GM12878 (cell line): ENCODE data around the gene CPSF4. TPM values are rescaled to one million over a fixed set of nuclear protein-coding genes. Genes with fewer than 3 reads are reported as not detected.

Experiments
- BACH1 ChIP-seq: fragments of 450-650 bp; IDR thresholded peaks from 2 replicates; pipeline ENCODE4 v1.6.1; 2017; ENCODE audit warnings: mild to moderate bottlenecking, borderline replicate concordance
- BRCA1 ChIP-seq: IDR thresholded peaks from 2 replicates; pipeline ENCODE4 v1.6.1; 2011; ENCODE audit warnings: low read depth, low read length, improper control_type of control experiment
- ELK1 ChIP-seq: IDR thresholded peaks from 2 replicates; pipeline ENCODE4 v1.6.1; 2012; ENCODE audit warnings: low read depth, low read length, improper control_type of control experiment
- EZH2 ChIP-seq: IDR thresholded peaks from 2 replicates; pipeline ENCODE4 v1.6.1; 2012; ENCODE audit warnings: low read depth, mild to moderate bottlenecking, control low read depth, inconsistent platforms, low read length, borderline replicate concordance; ENCODE audit not compliant: control insufficient read depth
- GABPA ChIP-seq: IDR thresholded peaks from 2 replicates; pipeline ENCODE4 v1.6.1; 2014; ENCODE audit warnings: antibody characterized with exemption, low read depth, mild to moderate bottlenecking, inconsistent platforms
- IKZF1 ChIP-seq: fragments of 450-650 bp; conservative IDR thresholded peaks from 2 replicates; pipeline ENCODE4 v1.6.1; 2017; ENCODE audit warnings: antibody characterized with exemption, mild to moderate bottlenecking
- IRF4 ChIP-seq: IDR thresholded peaks from 2 replicates; pipeline ENCODE4 v1.6.1; 2011; ENCODE audit warnings: low read depth, low read length
- MEF2A ChIP-seq: IDR thresholded peaks from 2 replicates; pipeline ENCODE4 v1.6.1; 2011; ENCODE audit warnings: low read depth, mild to moderate bottlenecking, low read length, moderate library complexity; ENCODE audit not compliant: insufficient read depth
- MEF2B ChIP-seq: fragments of 450-650 bp; IDR thresholded peaks from 2 replicates; pipeline ENCODE4 v1.6.1; 2018; ENCODE audit warnings: mild to moderate bottlenecking, moderate library complexity; ENCODE audit not compliant: partially characterized antibody, poor library complexity, severe bottlenecking
- MYB ChIP-seq: fragments of 150-350 bp; IDR thresholded peaks from 2 replicates; pipeline ENCODE4 v1.6.1; 2014; ENCODE audit warnings: mild to moderate bottlenecking, low read depth, low read length, borderline replicate concordance
- NBN ChIP-seq: fragments of 450-650 bp; IDR thresholded peaks from 2 replicates; pipeline ENCODE4 v1.6.1; 2016
- NFXL1 ChIP-seq: fragments of 450-650 bp; IDR thresholded peaks from 2 replicates; pipeline ENCODE4 v1.6.1; 2017; ENCODE audit warnings: antibody characterized with exemption, mild to moderate bottlenecking, borderline replicate concordance
- NRF1 ChIP-seq: conservative IDR thresholded peaks from 2 replicates; pipeline ENCODE4 v1.6.1; 2011; ENCODE audit warnings: mild to moderate bottlenecking, low read depth, low read length, improper control_type of control experiment
- POLR2AphosphoS5 ChIP-seq: IDR thresholded peaks from 2 replicates; pipeline ENCODE4 v1.6.1; 2011; ENCODE audit warnings: mild to moderate bottlenecking, low read length, inconsistent platforms
- RAD51 ChIP-seq: fragments of 450-650 bp; IDR thresholded peaks from 2 replicates; pipeline ENCODE4 v1.6.1; 2016; ENCODE audit warnings: moderate library complexity, mild to moderate bottlenecking, inconsistent platforms
- RELB ChIP-seq: fragments of 450-650 bp; IDR thresholded peaks from 2 replicates; pipeline ENCODE4 v1.6.1; 2017; ENCODE audit warnings: low read depth, mild to moderate bottlenecking, moderate library complexity
- SIN3A ChIP-seq: IDR thresholded peaks from 2 replicates; pipeline ENCODE4 v1.6.1; 2012; ENCODE audit warnings: low read depth, low read length, improper control_type of control experiment
- SMAD5 ChIP-seq: IDR thresholded peaks from 2 replicates; pipeline ENCODE4 v1.6.1; 2016; ENCODE audit warnings: antibody characterized with exemption, low read depth
- SRF ChIP-seq, 2 experiments: IDR thresholded peaks; 2 replicates each; pipeline ENCODE4 v1.6.1; 2011; ENCODE audit warnings: low read depth in 2 of 2, low read length in 2 of 2, mild to moderate bottlenecking in 1 of 2, moderate library complexity in 1 of 2
- TARDBP ChIP-seq: IDR thresholded peaks from 2 replicates; pipeline ENCODE4 v1.6.1; 2016; ENCODE audit warnings: borderline replicate concordance
- TCF3 ChIP-seq: IDR thresholded peaks from 2 replicates; pipeline ENCODE4 v1.6.1; 2012; ENCODE audit warnings: low read depth, mild to moderate bottlenecking, low read length, borderline replicate concordance; ENCODE audit not compliant: insufficient read depth
- YBX1 ChIP-seq: fragments of 450-650 bp; IDR thresholded peaks from 2 replicates; pipeline ENCODE4 v1.6.1; 2016; ENCODE audit warnings: antibody characterized with exemption
- ZBTB40 ChIP-seq: fragments of 450-650 bp; IDR thresholded peaks from 2 replicates; pipeline ENCODE4 v1.6.1; 2016; ENCODE audit warnings: mild to moderate bottlenecking, moderate library complexity, borderline replicate concordance
- polyA plus RNA-seq, 11 experiments: library from polyadenylated mRNA; depleted of rRNA in 4 of 11; unstranded in 6 of 11; stranded (reverse) in 5 of 11; fragments of >200 nt; fragmentation: Nextera tagmentation in 4 of 11; fragmentation: Illumina TruSeq in 1 of 11; extraction: Ambion mirVana in 4 of 11; extraction: Trizol in 1 of 11; gene quantifications; 1 replicate in 1 of 11; 2 replicates in 10 of 11; pipeline versions ENCODE4 v1.2.1 to v1.2.3, GENCODE V29; 2011 to 2016; ENCODE audit warnings: inconsistent platforms in 2 of 11, missing spikeins in 2 of 11, low read depth in 1 of 11
- total RNA-seq, 4 experiments: library from RNA; depleted of rRNA in 3 of 4; stranded (reverse); fragments of >200 nt in 3 of 4; fragmentation: Illumina TruSeq in 1 of 4; extraction: Trizol in 1 of 4; gene quantifications; 2 replicates each; pipeline versions ENCODE4 v1.2.1 to v1.2.3, GENCODE V29; 2013 to 2021

The CPSF4 gene
- total and polyA plus RNA-seq, 10 of the 15 experiments (the other 5 are each of a cell fraction or from before 2014, with no cell fraction given), result 13.6 to 70.1 (median 45.0) TPM

GRCh38 chr7:99438573-99439480 lies at the start of gene CPSF4, which contains the start of gene PTCD1 (continued):
- TF ChIP-seq SRF (IDR thresholded peaks at IDR 0.05; ENCODE audit: low read depth in 2 of 2, low read length in 2 of 2) (peak; percentile 95 to 100), NRF1 (peak; percentile 31; the same call in 1 of the 2 replicates), BRCA1 (no peak), EZH2 (no peak), YBX1 (no peak), ZBTB40 (peak; percentile 68; the same call in 1 of the 2 replicates), MYB (no peak), TCF3 (0 out of 2 replicates have a peak, but pooled peaks have one; percentile 53), POLR2AphosphoS5 (peak; percentile 76; the same call in 1 of the 2 replicates), RAD51 (peak; percentile 63; the same call in 1 of the 2 replicates), RELB (peak; percentile 85), TARDBP (0 out of 2 replicates have a peak, but pooled peaks have one; percentile 39), IRF4 (no peak), NFXL1 (peak; percentile 84), SMAD5 (peak; percentile 29; the same call in 1 of the 2 replicates), SIN3A (peak; percentile 86), GABPA (0 out of 2 replicates have a peak, but pooled peaks have one; percentile 41), ELK1 (peak; percentile 60; the same call in 1 of the 2 replicates), MEF2A (peak; percentile 35; the same call in 1 of the 2 replicates), NBN (0 out of 2 replicates have a peak, but pooled peaks have one; percentile 48), MEF2B (no peak), BACH1 (peak; percentile 86), IKZF1 (peak; percentile 93)
